Choroid plexus epithelial cell (primary cell): Measurements from ENCODE around the gene BCL7B.
"Not testable (repeated sequence)": the region's sequence is repeated elsewhere in the genome, so short reads cannot be mapped to it uniquely, and the experiment has no call there.

Source experiments
- DNase-seq: peaks from one replicate; pipeline ENCODE4 v3.0.0-alpha.2; 2010; ENCODE audit warnings: low read depth
- H3K4me3 ChIP-seq: 2 replicates; pipeline ENCODE4 v1.5.1; 2011; ENCODE audit warnings: low read depth, mild to moderate bottlenecking, control low read depth, low read length, moderate library complexity
- CTCF ChIP-seq: conservative IDR thresholded peaks from 2 replicates; pipeline ENCODE4 v1.5.1; 2011; ENCODE audit warnings: low read depth, mild to moderate bottlenecking, control low read depth, inconsistent platforms, low read length, moderate library complexity

Gene BCL7B

GRCh38 chr7:73509463-73509862 lies 48.0 kb downstream of the BCL7B start:
- H3K4me3 ChIP-seq: no peak overlapping the region
- no peak for TF ChIP-seq CTCF
- DNase-seq: no peak

- no peak overlapping the region for H3K4me3 ChIP-seq
- no peak for TF ChIP-seq CTCF
- DNase-seq: no peak
These were observed 49.9 kb downstream of the BCL7B start for GRCh38 chr7:73507556-73507955.

- H3K4me3 ChIP-seq: no peak overlapping the region
- no peak for TF ChIP-seq CTCF
- DNase-seq: no peak
These were observed 52.6 kb downstream of the BCL7B start for GRCh38 chr7:73504920-73505319.

- H3K4me3 ChIP-seq: no peak overlapping the region
- no peak for TF ChIP-seq CTCF
- no peak for DNase-seq
These were observed 53.5 kb downstream of the BCL7B start for GRCh38 chr7:73504017-73504416.

GRCh38 chr7:73503229-73503628 lies 54.3 kb downstream of the BCL7B start:
- no peak for DNase-seq
- H3K4me3 ChIP-seq: no peak overlapping the region
- no peak for TF ChIP-seq CTCF

- no peak for TF ChIP-seq CTCF
These were observed 60.9 kb downstream of the BCL7B start for GRCh38 chr7:73496626-73497025.

GRCh38 chr7:73495507-73495906 lies 62.0 kb downstream of the BCL7B start:
- not testable (repeated sequence) for DNase-seq, H3K4me3 ChIP-seq

More at GRCh38 chr7:73496626-73497025, 60.9 kb downstream of the BCL7B start:
- no peak overlapping the region for H3K4me3 ChIP-seq
- no peak for DNase-seq

- no peak for DNase-seq
These were observed 67.5 kb downstream of the BCL7B start for GRCh38 chr7:73489976-73490375.

More at GRCh38 chr7:73489976-73490375, 67.5 kb downstream of the BCL7B start:
- H3K4me3 ChIP-seq: no peak overlapping the region
- TF ChIP-seq CTCF: no peak
